ENCODE results near the gene RCBTB2. TPM values are rescaled to one million over a fixed set of nuclear protein-coding genes. Genes with fewer than 3 reads are reported as not detected.
A peak's percentile ranks its signal among the peaks of the same experiment; 100 is the strongest.

Gene RCBTB2
- total and polyA plus RNA-seq, 7 donors: 2.8 to 18.5 (median 8.2) TPM

DNA sequence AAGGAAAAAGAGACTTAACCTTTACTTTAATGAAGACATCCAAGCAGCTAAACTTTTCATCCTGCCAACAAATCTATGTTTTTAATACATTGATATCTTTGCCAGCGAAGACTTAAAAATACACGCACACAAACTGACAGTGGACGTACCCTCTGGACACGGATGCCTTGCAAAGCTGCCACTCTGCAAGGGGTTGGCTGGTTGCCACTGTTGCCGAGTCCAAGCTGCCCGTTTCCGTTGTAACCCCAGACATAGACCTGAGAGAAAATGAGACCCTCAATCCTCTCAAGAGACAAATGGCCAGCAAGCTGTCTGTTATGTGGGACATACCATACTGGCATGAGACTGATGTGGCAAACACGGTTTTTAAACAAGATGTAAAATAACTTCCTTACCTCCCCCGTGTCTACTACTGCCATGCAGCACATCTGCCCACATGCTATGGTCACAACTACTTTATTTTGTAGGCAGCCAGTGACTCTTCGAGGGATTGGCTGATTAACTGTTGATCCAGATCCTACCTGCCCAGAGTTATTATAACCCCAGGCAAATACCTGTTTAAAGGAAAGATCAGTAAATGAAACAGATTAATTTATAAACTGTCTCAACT lies 21.2 kb downstream of the RCBTB2 start:
- intact Hi-C loops (cut with DNase I): no loop called here
- Histone ChIP-seq H3K27ac (no peak overlapping the region), H3K27me3 (ENCODE audit: insufficient read depth in 3 of 3, low read length in 2 of 3) (no peaks in the 10 kb centered on the region)

GRCh38 chr13:48510698-48511097 lies 22.2 kb downstream of the RCBTB2 start:
- no peak overlapping the region for H3K27ac ChIP-seq
- WGBS, 3 donors: 87 to 90% (median 88%) methylated on average over 5 of the region's 5 CpGs
- peaks cover 2 to 13% of the 10 kb centered on the region in 2 donors for H3K36me3 ChIP-seq (ENCODE audit: insufficient read depth in 1 of 2, low read depth in 1 of 2)
- no peak for ATAC-seq
- H3K4me1 ChIP-seq: peaks cover 16% of the 10 kb centered on the region
- TF ChIP-seq, protein P1, sequence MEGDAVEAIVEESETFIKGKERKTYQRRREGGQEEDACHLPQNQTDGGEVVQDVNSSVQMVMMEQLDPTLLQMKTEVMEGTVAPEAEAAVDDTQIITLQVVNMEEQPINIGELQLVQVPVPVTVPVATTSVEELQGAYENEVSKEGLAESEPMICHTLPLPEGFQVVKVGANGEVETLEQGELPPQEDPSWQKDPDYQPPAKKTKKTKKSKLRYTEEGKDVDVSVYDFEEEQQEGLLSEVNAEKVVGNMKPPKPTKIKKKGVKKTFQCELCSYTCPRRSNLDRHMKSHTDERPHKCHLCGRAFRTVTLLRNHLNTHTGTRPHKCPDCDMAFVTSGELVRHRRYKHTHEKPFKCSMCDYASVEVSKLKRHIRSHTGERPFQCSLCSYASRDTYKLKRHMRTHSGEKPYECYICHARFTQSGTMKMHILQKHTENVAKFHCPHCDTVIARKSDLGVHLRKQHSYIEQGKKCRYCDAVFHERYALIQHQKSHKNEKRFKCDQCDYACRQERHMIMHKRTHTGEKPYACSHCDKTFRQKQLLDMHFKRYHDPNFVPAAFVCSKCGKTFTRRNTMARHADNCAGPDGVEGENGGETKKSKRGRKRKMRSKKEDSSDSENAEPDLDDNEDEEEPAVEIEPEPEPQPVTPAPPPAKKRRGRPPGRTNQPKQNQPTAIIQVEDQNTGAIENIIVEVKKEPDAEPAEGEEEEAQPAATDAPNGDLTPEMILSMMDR (IDR thresholded peaks at IDR 0.05): no peak
- no peak for DNase-seq
- intact Hi-C loops (cut with DNase I): no loop called here
- H3K27me3 ChIP-seq (ENCODE audit: insufficient read depth in 3 of 3, low read length in 2 of 3): no peaks in the 10 kb centered on the region
- no peaks in the 10 kb centered on the region for H3K9me3 ChIP-seq
- no peak overlapping the region for H3K4me3 ChIP-seq

More for the DNA sequence above, 21.2 kb downstream of the RCBTB2 start:
- DNase-seq (peak; percentile 34 to 73), ATAC-seq (peak in 3 of 4 donors; percentile 46 to 75 (median 59))
- Histone ChIP-seq H3K4me1 (peaks cover 16% of the 10 kb centered on the region), H3K4me3 (peak overlapping the region; percentile 49), H3K9me3 (no peaks in the 10 kb centered on the region), H3K36me3 (ENCODE audit: insufficient read depth in 1 of 2, low read depth in 1 of 2) (peaks cover 2 to 13% of the 10 kb centered on the region in 2 donors)
- TF ChIP-seq, protein P1 (IDR thresholded peaks at IDR 0.05): no peak
- 21 to 29% (median 25%) methylated on average over 10 of the region's 10 CpGs for WGBS, 3 donors

DNA sequence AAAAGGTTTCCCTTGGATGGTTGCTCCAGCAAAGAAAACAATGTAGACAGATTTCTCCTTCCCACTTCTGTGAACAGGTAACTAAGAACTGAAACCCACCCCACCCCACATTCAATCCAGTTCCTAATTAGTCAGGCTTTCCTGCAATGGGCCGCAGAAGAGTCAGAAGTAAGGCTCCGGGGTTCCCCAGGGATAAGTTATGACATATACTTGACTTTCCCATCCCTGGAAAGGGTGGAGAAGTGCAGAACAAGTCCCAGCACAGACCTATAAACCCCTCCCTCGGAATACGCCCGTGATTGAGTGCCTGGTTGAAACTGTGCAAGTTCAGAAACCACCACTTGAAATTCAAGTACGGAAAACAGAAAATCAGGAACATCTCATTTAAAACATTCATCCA lies 24.9 kb downstream of the RCBTB2 start:
- H3K36me3 ChIP-seq (ENCODE audit: insufficient read depth in 1 of 2, low read depth in 1 of 2): peaks cover 0 to 6% of the 10 kb centered on the region in 2 donors
- no peaks in the 10 kb centered on the region for H3K27me3 ChIP-seq (ENCODE audit: insufficient read depth in 3 of 3, low read length in 2 of 3)
- TF ChIP-seq, protein P1 (IDR thresholded peaks at IDR 0.05): no peak
- no peaks in the 10 kb centered on the region for H3K9me3 ChIP-seq
- no peak overlapping the region for H3K4me3 ChIP-seq
- H3K4me1 ChIP-seq: peaks cover 16% of the 10 kb centered on the region
- intact Hi-C loops (cut with DNase I): loop anchor here in 1 of 2 donors (5.0 kb wide), 1 partner anchor 74 kb away; no protein-coding TSS in a partner anchor
- ATAC-seq: no peak
- no peak for DNase-seq
- no peak overlapping the region for H3K27ac ChIP-seq
- 89 to 91% (median 90%) methylated on average over 6 of the region's 6 CpGs for WGBS, 3 donors

GRCh38 chr13:48507021-48507420 lies 25.9 kb downstream of the RCBTB2 start:
- intact Hi-C loops (cut with DNase I): loop anchor here in 1 of 2 donors (5.0 kb wide), 1 partner anchor 75 kb away; no protein-coding TSS in a partner anchor

More at GRCh38 chr13:48507021-48507420, 25.9 kb downstream of the RCBTB2 start:
- TF ChIP-seq, protein P1 (IDR thresholded peaks at IDR 0.05): no peak
- Histone ChIP-seq H3K27me3 (ENCODE audit: insufficient read depth in 3 of 3, low read length in 2 of 3) (no peaks in the 10 kb centered on the region), H3K4me1 (peaks cover 14% of the 10 kb centered on the region), H3K4me3 (no peak overlapping the region), H3K9me3 (no peaks in the 10 kb centered on the region), H3K27ac (peak overlapping the region; percentile 72), H3K36me3 (ENCODE audit: insufficient read depth in 1 of 2, low read depth in 1 of 2) (no peaks in the 10 kb centered on the region)
- ATAC-seq (peak in 1 of 4 donors; percentile 21), DNase-seq (no peak)
- 55 to 68% (median 65%) methylated on average over 10 of the region's 10 CpGs for WGBS, 3 donors

Measured in psoas muscle (tissue), 8 donors.